Fibroblast of lung (primary cell): ENCODE data around the gene ODAD3. TPM values are rescaled to one million over a fixed set of nuclear protein-coding genes. Genes with fewer than 3 reads are reported as not detected.

ENCODE experiments used
- DNase-seq, 2 donors: peaks; one replicate each; pipeline versions ENCODE4 v3.0.0 to v3.0.0-alpha.2; 2010; ENCODE audit warnings: low read depth in 2 of 2
- H2AFZ ChIP-seq: 2 replicates; pipeline ENCODE4 v1.5.1; 2012; ENCODE audit warnings: low read length, control low read depth, inconsistent platforms
- H3K27ac ChIP-seq: 2 replicates; pipeline ENCODE4 v1.5.1; 2011; ENCODE audit warnings: low read length, control low read depth; ENCODE audit not compliant: insufficient read depth
- H3K27me3 ChIP-seq: 2 replicates; pipeline ENCODE4 v1.5.1; 2011; ENCODE audit warnings: mild to moderate bottlenecking, low read length; ENCODE audit not compliant: control insufficient read depth, insufficient read depth
- H3K36me3 ChIP-seq: 2 replicates; pipeline ENCODE4 v1.5.1; 2011; ENCODE audit warnings: low read length; ENCODE audit not compliant: control insufficient read depth, insufficient read depth
- H3K4me1 ChIP-seq: 2 replicates; pipeline ENCODE4 v1.5.1; 2011; ENCODE audit warnings: low read length; ENCODE audit not compliant: control insufficient read depth, insufficient read depth; ENCODE audit errors: extremely low read depth
- H3K4me2 ChIP-seq: 2 replicates; pipeline ENCODE4 v1.5.1; 2011; ENCODE audit warnings: low read length, control low read depth; ENCODE audit not compliant: insufficient read depth; ENCODE audit errors: extremely low read depth
- H3K4me3 ChIP-seq, 4 experiments: fragments of 200-600 bp in 1 of 4; sonication (generic) in 1 of 4; replicated peaks in 1 of 4; 2 replicates each; pipeline ENCODE4 v1.5.1; 2011 to 2016; ENCODE audit warnings: low read length in 4 of 4, low read depth in 3 of 4, mild to moderate bottlenecking in 3 of 4, control low read depth in 2 of 4, inconsistent platforms in 1 of 4, mixed read lengths in 1 of 4; ENCODE audit not compliant: insufficient read depth in 1 of 4; ENCODE audit errors: control extremely low read depth in 1 of 4
- H3K79me2 ChIP-seq: 2 replicates; pipeline ENCODE4 v1.5.1; 2012; ENCODE audit warnings: mild to moderate bottlenecking, low read length, inconsistent platforms; ENCODE audit not compliant: control insufficient read depth, insufficient read depth
- H3K9ac ChIP-seq: 2 replicates; pipeline ENCODE4 v1.5.1; 2011; ENCODE audit warnings: mild to moderate bottlenecking, low read length, control low read depth; ENCODE audit not compliant: insufficient read depth
- H3K9me3 ChIP-seq: 2 replicates; pipeline ENCODE4 v1.5.1; 2012; ENCODE audit warnings: low read depth, low read length; ENCODE audit not compliant: control insufficient read depth, insufficient read depth
- H4K20me1 ChIP-seq: 2 replicates; pipeline ENCODE4 v1.5.1; 2011; ENCODE audit warnings: low read length; ENCODE audit not compliant: control insufficient read depth, insufficient read depth; ENCODE audit errors: extremely low read depth
- CTCF ChIP-seq, 2 donors: IDR thresholded peaks in 1 of 2; conservative IDR thresholded peaks in 1 of 2; 1 replicate in 1 of 2; 2 replicates in 1 of 2; pipeline ENCODE4 v1.5.1; 2011 to 2012; ENCODE audit warnings: low read length in 2 of 2, control low read depth in 1 of 2, inconsistent platforms in 1 of 2, low read depth in 1 of 2, mild to moderate bottlenecking in 1 of 2
- EZH2 ChIP-seq: IDR thresholded peaks from 2 replicates; pipeline ENCODE4 v1.5.1; 2012; ENCODE audit warnings: low read length, control low read depth, mild to moderate bottlenecking; ENCODE audit errors: missing control alignments
- polyA plus RNA-seq, 2 donors: library from polyadenylated mRNA; depleted of rRNA in 1 of 2; stranded (reverse) in 1 of 2; unstranded in 1 of 2; fragments of >200 nt; gene quantifications; 2 replicates each; pipeline ENCODE4 v1.2.1, GENCODE V29; 2011 to 2012; ENCODE audit warnings: missing spikeins in 1 of 2
- total RNA-seq: library from RNA; depleted of rRNA; stranded (reverse); fragments of >200 nt; gene quantifications from 2 replicates; pipeline ENCODE4 v1.2.1, GENCODE V29; 2014

The ODAD3 gene
- total and polyA plus RNA-seq, 2 donors (not counting 1 experiment from before 2014, with no cell fraction given) = 0.32 to 0.66 TPM

DNA sequence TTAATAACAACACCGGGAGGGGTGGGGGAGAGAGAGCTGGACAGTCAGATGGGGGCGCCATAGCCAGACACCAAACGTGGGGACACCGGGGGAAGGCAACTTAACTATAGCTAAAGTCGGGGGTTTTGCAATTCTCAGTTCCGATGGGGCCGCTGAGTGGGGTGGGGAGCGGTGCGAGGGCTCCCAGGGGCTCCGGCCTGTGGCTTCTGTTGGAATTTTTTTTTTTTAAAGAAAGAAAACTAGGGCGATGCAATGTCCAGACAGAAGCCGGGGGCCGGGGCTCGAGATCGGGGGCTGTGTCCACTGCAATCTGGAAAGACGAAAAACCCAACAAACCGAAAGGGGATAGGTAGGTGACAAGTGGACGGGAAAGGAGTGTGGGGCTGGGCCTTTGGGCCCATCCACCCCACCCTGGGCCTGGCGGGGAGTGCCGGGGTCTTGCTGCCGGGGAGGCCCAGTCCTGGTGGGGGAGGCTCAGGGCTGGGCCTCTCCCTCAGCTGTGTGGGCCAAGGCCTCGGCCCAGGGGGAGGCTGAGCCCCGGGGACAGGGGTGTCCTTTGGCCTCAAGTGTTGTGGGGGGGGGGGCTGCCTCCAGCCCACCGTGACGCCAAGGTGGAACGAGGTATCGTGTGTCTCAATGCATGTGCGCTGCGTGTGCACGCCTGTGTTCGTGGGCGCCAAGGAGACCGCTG is 17.8 kb upstream of the ODAD3 start:
- peaks cover 9% of the 10 kb centered on the region for H3K36me3 ChIP-seq
- no peak overlapping the region for H3K9ac ChIP-seq
- H3K4me2 ChIP-seq = no peak overlapping the region
- no peak for DNase-seq
- H3K27ac ChIP-seq = no peak overlapping the region
- H3K9me3 ChIP-seq = no peaks in the 10 kb centered on the region
- H3K4me1 ChIP-seq = no peaks in the 10 kb centered on the region
- no peaks in the 10 kb centered on the region for H3K27me3 ChIP-seq
- no peak overlapping the region for H2AFZ ChIP-seq
- no peak overlapping the region for H3K4me3 ChIP-seq
- H3K79me2 ChIP-seq = no peaks in the 10 kb centered on the region
- no peak for TF ChIP-seq EZH2
- peak; percentile 14 to 20 for TF ChIP-seq CTCF (conservative IDR thresholded peaks at IDR 0.05 in 1 of 2, IDR thresholded peaks at IDR 0.05 in 1 of 2; ENCODE audit: low read depth in 1 of 2, low read length in 2 of 2)
- no peaks in the 10 kb centered on the region for H4K20me1 ChIP-seq

- no peak overlapping the region for H3K4me2 ChIP-seq
- peak overlapping the region in 1 of 4 experiments; percentile 19 for H3K4me3 ChIP-seq
- H3K36me3 ChIP-seq = peaks cover 14% of the 10 kb centered on the region
- TF ChIP-seq CTCF (conservative IDR thresholded peaks at IDR 0.05 in 1 of 2, IDR thresholded peaks at IDR 0.05 in 1 of 2; ENCODE audit: low read depth in 1 of 2, low read length in 2 of 2) = no peak
- no peak for TF ChIP-seq EZH2
- no peak for DNase-seq
- no peaks in the 10 kb centered on the region for H3K79me2 ChIP-seq
- no peaks in the 10 kb centered on the region for H3K4me1 ChIP-seq
- H3K27me3 ChIP-seq = no peaks in the 10 kb centered on the region
- H3K27ac ChIP-seq = no peak overlapping the region
- no peak overlapping the region for H3K9ac ChIP-seq
- no peaks in the 10 kb centered on the region for H4K20me1 ChIP-seq
- H3K9me3 ChIP-seq = no peaks in the 10 kb centered on the region
- no peak overlapping the region for H2AFZ ChIP-seq
These were observed 17.1 kb upstream of the ODAD3 start for GRCh38 chr19:11451871-11452619.

GRCh38 chr19:11451327-11451870 is 16.5 kb upstream of the ODAD3 start:
- no peak overlapping the region for H3K27ac ChIP-seq
- no peaks in the 10 kb centered on the region for H3K79me2 ChIP-seq
- TF ChIP-seq EZH2 (no peak), CTCF (conservative IDR thresholded peaks at IDR 0.05 in 1 of 2, IDR thresholded peaks at IDR 0.05 in 1 of 2; ENCODE audit: low read depth in 1 of 2, low read length in 2 of 2) (no peak)
- no peak for DNase-seq
- no peaks in the 10 kb centered on the region for H3K27me3 ChIP-seq
- no peak overlapping the region for H2AFZ ChIP-seq
- H3K4me1 ChIP-seq = no peaks in the 10 kb centered on the region
- H3K9me3 ChIP-seq = no peaks in the 10 kb centered on the region
- no peak overlapping the region for H3K9ac ChIP-seq
- H3K4me2 ChIP-seq = no peak overlapping the region
- H3K36me3 ChIP-seq = peaks cover 16% of the 10 kb centered on the region
- no peaks in the 10 kb centered on the region for H4K20me1 ChIP-seq
- H3K4me3 ChIP-seq = no peak overlapping the region
